ENCODE data around the gene MGST3.
A peak's percentile ranks its signal among the peaks of the same experiment; 100 is the strongest.
"Not testable (repeated sequence)": the region's sequence is repeated elsewhere in the genome, so short reads cannot be mapped to it uniquely, and the experiment has no call there.

The MGST3 gene

DNA sequence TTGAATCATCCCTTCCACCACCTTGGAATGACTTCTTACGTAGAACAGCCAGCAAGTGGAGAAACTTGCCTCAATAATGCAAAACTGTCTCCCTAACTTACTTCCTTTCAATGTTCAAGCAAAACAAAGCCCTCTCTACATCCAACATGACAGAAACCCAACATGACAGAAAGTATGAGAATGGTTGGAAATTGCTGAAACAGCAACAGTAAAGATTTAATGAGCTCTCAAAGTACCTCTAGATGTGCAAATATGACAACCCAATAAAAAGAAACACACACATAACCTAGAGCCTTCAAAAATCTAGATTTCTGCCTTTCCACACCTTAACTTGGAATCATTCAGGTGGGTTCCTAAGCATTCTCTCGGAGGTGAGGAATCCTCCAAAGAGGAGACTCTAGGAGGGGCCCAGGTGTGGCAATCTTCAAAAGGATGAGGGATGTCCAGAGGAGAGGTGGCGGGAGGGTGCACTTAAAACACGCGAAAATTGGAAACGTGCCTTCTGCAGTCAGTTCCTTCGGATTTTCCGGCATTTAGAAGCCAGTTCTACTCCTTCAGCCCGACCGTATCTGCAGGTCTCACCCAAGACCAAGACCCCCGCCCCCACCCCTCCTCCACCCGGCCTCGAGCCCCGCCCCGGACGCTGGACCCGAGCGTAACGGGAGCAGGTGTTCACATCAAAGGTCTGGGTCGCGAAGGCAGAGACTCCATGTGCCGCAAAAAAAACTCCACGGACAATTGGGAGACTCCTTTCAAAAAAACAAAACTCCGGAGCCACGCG, 996 bp upstream of the MGST3 start:
- ATAC-seq, result no peak

DNA sequence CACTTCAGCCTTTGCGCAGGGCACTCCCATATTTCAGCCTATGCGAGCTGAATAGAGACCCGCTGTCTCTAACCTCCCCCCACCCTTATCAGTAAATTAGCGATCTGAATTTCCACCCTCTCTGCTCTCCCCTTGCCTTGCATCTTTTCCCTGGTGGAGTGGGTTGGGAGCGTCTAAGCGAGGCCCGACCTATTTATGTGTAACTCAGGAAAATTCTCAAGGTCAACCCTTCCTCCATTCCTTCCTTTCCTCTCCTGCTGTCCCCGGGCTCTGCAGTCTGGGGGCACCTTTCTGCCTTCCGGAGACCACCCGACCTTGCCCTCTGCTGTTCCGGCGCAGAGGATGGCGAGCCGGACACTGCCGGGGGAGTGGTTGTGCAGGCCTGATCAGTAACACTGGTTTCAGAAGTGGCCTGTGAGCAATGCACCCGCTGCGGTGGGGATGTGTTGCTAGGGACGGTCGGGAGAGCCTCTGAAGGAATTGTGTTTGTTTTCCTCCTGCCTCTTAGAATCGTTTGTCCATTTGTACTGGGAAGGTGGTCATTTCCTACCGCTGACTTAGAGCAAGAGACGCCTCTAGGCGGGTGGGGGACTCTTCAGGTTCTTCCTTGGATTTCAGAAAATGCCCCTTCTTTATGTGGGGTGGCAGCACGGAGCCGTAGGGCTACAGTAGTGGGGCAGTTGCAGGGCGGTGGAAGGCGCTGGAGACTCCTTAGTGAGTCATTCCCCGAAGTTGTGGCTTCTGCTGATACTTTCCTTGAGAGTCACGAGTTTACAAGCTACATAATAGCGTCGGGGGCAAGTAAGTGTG, 513 bp downstream of the MGST3 start:
- peak; percentile 16 to 36 for ATAC-seq

DNA sequence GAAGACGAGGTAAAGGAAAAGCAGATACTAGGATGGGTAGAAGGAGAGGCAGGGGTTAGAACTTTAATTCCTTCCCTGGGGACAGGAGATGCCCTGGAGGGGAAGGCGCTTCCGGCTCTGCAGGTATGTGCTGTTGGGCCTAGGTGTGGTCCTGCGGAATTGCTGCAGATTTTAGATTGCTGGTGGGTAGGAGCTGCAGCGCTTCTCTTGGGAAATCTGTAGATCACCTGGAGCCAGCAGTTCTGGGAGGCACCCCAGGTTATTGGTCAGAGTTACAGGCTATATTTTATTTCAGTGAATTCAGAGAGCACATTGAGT, 1.1 kb downstream of the MGST3 start:
- no peak for ATAC-seq

DNA sequence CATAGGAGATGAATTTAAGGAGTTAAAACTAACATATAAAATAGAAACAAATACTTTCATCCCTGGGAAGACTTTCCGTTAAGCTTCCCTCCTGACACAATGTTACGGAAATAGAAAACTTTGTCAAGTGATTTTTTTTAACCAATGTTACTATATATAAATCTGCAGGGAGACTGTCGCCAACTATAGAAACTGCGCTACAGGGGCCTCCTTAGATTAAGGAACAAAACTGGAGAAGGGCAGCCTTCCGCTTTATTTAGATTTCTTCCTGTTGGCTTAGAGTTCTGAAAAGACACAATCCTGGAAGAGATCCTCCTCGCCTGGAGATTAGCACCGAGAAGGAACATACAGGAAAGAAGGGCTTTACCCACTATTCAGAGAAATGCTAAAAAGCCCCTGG, 1.5 kb downstream of the MGST3 start:
- ATAC-seq, result no peak

DNA sequence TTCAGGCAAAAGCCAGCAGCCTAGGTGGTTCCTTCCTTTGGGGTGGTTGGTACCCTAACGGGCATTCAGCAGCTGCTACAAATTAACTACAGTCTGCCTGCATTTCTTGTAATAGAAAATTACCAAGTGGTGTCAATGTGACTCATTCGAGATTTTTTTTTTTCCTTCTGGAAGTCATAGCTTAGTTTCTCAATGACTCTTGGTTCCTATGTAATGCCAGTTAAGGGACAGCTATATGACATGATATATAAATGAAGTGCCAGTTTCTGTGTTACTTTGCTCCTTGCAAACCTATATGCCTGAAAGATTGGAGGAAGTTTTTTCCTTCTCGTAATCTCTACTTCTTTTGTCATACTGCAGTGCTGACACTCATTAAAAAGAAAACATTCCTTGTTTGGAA, 2.6 kb downstream of the MGST3 start:
- no peak for ATAC-seq

DNA sequence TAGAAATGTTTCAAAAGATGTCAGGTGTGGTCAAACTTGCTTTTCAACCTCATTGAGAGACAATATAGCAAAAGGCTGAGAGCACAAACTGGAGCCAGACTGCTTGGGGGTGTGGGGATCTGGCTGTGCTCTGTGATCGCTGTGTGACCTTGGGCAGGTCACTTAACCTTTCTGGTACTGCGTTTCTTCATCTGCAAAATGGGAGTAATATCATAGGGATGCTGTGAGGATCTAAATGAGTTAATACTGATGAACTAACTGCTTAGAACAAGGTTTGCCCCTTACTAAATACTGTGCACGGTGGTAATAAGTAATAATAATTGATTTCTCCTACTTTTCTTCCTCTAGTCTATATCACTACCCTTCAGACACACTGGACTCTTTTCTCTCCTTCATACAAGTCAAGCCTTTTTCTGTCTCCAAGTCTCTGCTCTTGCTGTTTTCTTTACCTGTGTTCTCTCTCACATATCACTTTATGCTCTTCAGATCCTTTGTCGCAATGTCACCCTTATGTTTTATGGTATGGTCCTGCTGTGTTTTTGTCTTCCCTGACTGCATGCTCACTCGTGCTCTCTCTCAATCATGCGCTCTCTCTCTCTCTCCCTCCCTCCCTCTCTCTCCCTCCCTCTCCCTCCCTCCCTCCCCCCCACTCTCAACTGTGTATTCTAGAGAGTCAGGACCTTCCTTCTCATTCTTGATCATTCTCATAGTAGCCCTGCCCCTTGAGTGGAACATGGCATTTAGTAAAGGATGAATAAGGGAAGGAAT, 3.3 kb downstream of the MGST3 start:
- no peak for ATAC-seq

DNA sequence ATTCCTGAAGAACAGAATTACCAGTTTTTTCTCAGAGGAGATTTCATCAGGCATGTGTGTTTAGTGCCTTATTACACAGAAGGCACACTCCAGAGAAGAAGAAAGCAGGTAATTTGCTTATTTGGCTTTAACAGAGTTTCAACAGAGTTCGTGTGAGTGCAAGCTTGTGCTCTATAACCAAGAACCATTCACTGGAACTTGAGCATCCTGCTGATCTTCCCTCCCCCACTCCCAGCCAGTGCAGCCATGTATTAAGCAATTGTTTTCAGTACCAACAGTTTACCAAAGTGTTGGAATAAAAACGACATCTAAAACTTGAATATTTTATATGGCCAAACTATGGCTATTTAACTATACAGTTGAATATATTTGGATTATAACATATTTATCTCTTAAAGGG, 4.3 kb downstream of the MGST3 start:
- no peak for ATAC-seq

DNA sequence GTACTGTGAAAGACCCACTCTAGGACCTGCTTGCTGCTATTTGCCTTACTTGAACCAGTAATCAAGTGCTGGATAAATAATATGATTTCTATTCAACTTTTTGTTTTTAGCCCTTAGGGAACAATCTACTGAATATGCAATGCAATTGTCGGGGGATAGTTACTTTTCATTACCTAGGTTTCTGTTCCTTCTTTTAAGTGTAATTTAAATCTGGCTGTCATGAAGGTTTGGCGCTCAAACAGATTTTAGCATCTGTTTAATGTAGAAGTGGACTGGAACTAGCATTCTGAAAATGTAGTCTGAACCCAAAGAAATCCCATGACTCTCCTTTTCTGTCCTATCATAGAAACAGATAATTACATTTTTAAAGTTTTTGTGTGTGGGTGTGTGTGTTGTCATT, 4.8 kb downstream of the MGST3 start:
- no peak for ATAC-seq

DNA sequence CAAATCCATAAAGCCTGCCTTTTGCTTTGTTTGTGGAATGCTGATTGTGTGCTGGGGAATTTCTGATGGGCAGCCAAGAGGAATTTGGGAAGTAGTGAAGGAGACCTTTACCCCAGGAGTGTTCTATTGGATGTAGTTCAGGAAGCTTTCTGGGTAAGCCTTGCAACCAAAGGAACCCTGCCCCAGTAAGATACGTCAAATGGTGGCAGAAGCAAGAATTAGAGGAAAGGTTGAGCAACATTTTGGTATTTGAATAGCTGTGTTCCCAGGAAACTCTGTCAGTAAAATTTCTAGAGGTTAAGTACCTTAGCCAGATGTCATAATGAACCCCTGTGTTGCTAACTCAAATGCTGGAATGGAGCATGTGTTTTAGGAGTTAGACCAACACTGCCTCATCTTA, 6.4 kb downstream of the MGST3 start:
- no peak for ATAC-seq

DNA sequence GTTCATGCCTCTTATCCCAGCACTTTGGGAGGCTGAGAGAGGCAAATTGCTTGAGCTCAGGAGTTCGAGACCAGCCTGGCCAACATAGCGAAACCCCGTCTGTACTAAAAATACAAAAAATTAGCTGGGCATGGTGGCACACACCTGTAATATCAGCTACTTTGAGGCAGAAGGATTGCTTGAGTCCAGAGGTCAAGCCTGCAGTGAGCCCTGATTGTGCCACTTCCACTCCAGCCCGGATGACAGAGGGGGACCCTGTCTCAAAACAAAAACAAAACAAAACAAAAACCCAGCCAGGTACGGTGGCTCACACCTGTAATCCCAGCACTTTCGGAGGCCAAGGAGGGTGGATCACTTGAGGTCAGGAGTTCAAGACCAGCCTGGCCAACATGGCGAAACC, 7.2 kb downstream of the MGST3 start:
- ATAC-seq, result not testable (repeated sequence)

DNA sequence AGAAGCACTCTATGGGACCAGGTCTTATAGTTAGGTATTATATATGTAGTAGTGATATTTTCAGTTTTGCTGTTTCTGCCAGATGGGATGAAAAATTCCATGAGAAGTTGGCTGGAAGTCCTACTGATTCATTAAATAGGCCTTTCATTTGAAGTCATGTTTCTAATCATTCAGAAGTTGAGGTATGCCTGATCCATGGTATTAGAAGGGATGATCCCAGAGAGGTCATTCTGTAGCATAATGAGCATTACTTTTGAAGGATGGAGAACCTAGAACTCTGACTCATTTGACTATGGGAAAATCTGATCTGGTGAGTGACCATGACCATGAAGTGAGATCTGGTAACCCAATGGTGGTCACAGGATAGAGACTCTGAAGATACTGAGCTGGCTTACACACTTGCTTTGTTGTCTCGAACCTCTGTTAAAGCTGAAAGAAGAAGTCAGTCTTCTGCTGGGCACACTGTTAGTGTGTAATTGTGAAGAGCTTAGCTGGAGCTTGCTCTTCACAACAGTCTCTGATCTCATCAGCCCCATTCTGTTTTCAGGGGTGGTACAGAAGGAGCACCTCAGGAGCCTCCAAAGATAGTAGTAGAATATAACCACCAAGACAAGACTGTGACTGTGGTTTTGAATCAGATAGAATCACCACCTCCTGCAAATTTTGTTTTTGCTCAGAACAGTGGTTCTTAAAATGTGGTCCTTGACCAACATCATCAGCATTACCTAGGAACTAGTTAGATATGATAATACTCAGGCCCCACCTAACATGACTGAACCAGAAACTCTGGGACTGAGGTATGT, 9.0 kb downstream of the MGST3 start:
- ATAC-seq, result peak in 1 of 2 donors; percentile 33

DNA sequence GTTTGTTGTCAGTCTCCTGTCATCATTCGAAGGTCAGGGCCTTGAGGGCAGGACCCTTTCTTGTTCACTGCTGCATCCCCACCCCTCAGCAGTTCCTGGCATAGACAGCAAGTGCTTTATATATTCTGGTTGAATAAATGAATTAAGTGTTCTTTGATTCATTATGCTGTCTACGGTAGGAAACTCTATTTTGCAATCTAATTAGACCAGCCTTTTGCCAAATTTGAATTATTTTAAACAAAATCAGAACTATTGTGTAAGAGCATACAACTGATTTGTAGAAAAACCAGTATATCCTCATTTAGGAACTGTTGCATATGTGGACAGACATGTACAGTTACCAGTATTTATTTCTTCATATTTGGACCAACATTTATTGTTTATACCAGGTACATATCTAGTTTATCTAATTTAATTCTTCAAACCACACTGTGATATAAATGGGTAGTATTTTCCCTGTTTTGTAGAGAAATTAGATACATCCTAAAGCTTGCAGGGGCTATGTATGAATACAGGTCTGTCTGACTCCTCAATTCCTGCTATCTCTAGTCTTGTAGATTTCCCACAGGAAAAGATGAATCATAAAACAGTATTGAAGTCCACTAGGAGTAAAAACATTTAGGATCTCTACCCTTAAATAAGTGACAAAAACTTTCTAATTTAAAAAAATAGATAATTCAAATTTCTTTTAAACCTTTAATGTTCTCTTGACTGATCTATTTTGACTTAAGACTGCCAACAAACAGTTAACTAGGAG, 10.4 kb downstream of the MGST3 start:
- no peak for ATAC-seq

DNA sequence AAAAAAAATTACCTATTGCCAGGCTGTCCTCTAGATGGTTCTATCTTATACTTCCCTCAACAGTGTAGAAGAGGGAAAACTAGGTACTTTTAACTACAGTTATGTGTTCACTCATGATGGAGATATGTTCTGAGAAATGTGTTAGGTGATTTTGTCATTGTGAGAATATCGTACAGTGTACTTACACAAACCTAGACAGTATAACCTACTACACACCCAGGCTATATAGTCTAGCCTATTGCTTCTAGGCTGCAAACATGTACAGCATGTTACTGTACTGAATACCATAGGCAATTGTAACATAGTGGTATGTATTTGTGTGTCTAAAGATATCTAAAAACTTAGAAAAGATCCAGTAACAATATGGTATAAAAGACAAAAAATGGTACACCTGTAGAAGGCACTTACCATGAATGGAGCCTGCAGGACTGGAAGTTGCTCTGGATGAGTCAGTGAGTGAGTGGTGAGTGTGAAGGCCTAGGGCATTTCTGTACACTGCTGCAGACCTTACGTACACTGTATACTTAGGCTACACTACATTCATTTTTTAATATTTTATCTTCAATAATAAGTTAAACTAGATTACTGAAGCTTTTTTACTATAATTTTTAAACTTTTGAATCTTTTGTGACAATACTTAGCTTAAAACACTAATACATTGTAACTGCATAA, 13.2 kb downstream of the MGST3 start:
- no peak for ATAC-seq

DNA sequence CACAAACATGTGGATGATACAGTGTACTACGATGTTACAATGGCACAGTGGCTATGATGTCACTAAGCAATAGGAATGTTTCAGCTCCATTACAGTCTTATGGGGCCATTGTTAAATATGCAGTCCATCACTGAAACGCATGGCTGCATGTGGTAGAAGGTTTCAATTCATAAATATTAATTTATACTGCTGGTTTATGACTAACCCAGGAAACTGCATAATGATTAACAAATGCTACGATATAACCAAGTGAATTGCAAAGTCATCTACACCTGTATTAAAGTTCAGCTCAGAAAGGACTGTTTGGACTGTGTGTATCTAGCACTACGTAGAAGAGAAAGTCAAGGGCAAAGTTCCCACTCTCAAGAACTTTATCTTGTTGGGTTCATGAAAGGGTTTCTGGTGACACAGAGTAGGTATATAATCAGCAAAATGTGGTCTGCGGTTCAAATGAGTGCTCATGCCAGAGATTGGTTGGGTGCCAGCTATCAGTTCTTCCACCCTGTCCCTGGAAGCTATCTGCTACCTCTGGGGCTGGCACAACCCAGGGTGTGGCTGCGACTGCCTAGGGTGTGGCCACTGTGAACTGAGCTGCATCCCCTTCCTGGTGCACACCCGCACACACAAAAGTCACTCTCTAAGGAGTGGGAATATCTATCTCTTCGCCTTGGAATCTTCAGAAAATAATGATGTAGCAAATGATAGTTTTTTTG, 14.8 kb downstream of the MGST3 start:
- ATAC-seq, result peak; percentile 59 to 68

DNA sequence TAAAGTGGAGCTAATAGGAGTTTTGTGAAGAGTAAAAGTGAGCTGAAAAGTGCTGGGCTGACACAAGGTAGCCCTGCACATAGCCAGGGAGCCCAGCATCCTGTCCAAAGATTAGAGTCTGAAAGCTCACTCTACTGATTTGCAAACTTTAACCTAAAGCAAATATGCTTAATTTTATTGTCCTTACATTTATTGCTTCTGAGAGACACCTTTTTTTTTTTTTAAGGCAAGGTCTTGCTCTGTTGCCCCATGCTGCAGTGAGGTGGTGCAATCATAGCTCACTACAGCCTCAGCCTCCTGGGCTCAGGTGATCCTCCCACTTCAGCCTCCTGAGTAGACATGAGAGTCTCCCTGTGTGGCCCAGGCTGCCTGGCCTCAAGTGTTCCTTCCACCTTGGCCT, 16.5 kb downstream of the MGST3 start:
- ATAC-seq, result no peak

DNA sequence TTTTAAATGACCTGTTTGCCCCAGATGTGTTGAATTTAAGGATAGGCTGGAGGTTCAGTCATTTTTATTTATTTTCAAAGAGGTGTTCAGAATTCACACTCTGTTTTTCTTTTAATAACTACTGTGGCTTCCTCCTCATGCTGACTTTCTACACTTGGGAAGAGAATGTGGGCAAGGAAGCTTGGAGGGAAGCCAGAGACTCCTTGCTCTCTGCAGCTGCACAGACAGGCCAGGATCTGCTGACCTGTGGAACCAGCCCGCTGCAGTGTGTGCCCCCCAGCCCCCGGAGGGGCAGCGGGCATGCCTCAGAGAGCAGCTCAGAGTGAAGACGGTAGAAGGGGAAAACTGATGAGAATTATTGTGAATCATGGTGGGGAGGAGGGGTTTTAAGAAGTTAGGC, 16.9 kb downstream of the MGST3 start:
- ATAC-seq, result no peak

DNA sequence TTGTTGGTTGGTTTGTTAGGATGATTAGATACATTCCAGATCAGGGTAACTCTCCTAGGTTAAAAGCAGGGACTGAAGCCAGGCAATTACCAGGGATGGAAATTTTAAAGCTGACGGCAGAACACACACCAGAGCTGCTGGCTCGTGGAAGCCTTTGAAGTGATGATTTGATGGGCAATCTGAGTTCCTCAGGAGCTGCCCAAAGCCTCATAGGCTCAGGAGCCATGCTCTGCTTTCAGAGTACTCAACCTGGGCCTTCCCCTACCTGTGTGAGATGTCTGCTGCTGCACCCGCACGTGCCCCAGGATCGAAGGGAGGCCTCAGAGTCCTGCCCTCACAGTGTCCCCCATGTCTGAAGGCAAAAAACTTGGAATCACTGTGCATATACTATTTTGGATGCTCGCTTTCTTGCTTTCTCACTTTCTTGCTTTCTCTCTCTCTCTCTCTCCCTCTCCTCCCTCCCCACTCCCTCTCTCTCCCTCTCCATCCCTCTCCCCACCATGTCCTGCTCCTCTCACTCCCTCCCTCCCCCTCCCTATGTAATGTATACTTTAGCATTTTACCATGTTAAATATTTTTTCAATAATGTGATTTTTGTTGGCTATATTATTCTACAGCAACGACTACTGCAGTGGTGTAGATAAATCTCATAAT, 18.0 kb downstream of the MGST3 start:
- no peak for ATAC-seq

DNA sequence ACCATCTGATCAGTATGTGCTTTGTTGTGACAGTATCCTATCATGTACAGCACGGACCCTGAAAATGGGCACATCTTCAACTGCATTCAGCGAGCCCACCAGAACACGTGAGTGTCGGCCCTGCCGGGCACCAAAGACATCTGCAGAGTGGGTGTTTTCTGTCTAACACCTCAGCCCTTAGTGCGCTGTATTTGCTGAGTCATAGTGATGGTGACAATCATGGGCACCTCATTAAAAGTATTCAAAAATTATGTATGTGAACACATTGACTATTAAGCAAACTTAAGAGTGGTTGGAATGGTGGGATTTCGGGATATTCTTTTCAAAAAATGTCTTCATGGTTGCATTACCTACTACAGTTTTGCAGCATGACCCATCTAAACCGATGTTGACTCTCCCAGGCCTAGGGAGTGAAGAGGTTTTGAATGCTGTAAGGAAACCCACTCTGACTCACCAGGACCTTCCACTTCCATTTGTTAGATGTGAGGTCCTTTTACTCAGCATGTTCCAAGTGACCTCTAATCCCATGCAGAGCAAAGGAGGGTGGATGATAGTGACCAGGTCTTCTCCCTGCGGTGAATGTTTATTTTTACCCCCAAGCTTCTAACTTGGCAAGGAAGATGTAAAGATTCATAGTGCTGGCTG, 20.1 kb downstream of the MGST3 start:
- no peak for ATAC-seq

DNA sequence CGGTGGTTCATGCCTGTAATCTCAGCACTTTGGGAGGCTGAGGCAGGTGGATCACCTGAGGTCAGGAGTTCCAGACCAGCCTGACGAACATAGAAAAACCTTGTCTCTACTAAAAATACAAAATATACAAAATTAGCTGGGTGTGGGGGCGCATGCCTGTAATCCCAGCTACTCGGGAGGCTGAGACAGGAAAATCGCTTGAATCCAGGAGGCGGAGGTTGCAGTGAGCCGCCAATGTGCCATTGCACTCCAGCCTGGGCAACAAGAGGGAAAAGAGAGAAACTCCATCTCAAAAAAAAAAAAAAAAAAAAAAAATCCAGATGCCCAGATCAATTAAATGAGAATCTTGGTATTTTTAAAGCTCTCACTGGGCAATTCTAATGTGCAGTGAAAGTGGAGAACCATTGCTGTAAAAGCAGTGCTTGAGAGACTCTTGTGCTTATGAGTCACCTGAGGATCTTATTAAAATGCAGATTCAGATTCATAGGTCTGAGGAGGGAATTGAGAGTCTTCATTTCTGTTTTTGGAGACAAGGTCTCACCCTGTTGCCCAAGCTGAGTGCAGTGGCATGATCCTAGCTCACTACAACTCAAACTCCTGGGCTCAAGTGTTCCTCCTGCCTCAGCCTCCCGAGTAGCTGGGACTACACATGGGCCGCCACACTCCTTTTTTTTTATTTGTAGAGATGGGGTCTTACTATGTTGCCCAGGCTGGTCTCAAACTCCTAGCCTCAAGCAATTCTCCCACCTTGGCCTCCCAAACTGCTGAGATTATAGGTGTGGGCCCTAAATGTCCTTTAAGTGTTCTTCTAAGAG, 27.9 kb downstream of the MGST3 start:
- not testable (repeated sequence) for ATAC-seq
